DMS114 treated with DMSO at 0.1 percent for 48 hours (cell line): ENCODE data around the gene PLCL2.

Experiments
- DNase-seq: peaks from one replicate; lab custom pipeline; 2025; ENCODE audit not compliant: unreplicated experiment; lab: John Stamatoyannopoulos, UW

The PLCL2 gene

DNA sequence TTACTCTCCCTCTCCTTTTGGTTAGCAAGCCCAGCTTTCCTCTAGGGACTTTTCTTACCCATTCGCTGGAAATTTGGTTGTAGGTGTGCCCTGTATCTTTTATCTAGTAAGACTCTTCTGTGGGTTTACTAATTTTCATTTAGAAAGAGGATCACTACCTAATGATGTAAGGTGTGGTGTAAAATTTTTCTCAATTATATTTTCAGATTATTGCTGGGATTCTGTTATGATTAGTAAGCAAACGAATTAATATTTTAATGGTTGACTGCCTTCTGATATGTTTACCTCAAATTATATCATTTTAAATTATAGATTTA is 28.5 kb downstream of the PLCL2 start:
- no peak for DNase-seq

DNA sequence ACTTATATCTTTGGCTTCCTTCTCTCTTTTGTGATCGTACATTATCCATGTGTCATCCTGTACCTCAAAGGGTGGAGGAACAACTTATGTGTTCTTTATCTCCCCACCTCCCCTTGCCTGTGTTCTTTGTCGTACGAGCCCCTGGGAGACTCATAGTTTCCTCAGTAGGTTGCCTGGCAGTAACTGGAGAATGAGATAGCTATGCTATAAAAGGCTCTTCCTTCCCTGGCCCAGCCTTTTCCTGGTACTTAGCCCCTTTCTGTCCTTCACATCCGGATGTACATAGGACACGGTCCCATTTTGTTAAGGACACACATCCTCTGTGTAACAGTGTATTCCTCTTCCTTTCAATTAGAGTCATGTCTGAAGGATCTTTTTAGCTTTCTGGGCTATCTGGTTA is 32.1 kb downstream of the PLCL2 start:
- DNase-seq: no peak

GRCh38 chr3:16917256-16917935 is 32.6 kb downstream of the PLCL2 start:
- DNase-seq: no peak

- no peak for DNase-seq
These were observed 33.4 kb downstream of the PLCL2 start for GRCh38 chr3:16917980-16918682.

DNA sequence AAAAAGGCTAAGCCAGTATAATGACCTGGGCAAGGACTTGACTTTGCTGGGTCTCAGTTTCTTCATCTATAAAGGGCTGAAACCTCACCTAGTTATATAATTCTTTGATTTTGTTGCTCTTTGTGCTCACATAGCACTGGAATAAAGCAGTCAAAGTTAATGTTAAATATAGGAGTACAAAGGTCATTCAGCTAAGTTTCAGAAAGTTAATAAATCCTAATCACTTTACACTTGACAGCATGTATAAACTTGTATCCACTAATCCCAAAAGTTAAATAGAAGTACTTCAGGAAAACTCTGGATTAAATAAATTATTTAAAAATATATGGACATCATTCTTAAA is 33.9 kb downstream of the PLCL2 start:
- DNase-seq: no peak

DNA sequence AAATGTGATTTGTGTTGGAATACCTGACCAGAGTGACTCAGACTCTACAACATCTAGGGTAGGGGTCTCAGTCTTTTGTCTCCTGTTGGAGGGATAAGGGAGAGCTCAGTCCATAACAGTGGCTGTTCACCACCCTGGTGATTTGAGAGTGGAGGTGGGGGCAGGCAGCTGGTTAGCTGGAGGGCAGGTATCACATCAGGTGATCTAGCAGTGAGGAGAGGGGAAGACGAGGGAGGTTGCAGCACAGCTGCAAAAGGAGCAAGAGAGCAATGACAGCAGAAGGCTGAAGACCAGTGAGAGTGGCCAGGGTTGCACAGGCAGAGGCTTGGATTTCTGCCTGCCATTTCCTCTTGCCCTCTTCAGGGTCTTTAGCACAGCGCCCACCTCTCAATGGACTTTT is 38.4 kb downstream of the PLCL2 start:
- DNase-seq: no peak

DNA sequence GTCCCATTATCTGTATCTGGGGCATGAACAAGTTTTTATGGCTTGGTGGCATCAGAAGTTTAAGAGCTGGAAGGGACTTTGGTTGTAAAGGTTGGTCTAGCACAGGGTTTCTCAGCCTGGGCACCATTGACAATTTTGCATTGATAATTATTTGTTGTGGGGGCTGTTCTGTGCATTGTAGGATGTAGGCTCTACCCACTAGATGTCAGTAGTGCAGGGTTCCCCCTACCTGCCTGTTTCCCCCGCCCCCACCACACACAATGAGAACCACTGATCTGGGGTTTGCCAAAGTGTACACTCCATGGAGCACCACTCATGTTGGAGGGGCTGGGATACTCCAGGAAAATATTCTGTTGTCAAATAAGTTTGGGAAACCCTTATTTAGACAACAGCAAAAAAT is 42.7 kb downstream of the PLCL2 start:
- no peak for DNase-seq

DNA sequence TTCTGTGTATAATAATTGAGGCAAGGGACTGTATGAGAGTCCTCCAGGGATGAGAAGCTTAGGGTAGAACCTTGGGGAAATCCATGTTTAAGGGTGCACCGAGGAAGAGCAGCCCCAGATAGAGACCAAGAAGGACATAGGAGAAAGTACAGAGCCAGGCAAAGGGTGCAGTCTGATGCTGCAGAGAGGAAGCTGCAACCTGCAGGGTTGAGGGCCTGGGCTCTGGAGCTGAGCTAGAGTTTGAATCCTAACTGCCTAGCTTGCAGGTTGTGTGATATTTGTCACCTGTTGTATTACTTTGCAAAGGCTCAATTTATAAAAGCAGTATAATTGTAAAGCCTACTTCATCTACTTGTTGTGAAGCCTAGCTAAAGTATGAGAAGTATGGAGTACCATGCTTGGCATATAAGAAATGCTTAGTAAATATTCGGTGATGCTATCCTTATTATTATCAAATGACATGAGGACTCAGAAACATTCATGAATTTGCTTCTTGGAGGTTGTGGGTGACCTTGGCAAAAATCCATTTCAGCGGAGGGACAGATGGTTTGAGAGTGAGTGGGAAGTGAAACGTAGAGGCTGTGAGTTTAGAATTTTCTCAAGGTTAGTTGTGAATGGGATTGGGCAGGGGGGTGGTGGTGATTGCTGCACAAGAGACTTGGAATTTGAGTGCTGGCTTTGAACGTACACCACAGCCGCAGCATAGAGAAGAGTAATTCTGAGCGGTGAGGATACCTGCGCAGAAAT is 43.8 kb downstream of the PLCL2 start:
- no peak for DNase-seq

GRCh38 chr3:16929311-16929710 is 44.6 kb downstream of the PLCL2 start:
- no peak for DNase-seq

GRCh38 chr3:16932877-16933276 is 48.1 kb downstream of the PLCL2 start:
- no peak for DNase-seq

GRCh38 chr3:16935781-16936180 is 51.0 kb downstream of the PLCL2 start:
- no peak for DNase-seq

GRCh38 chr3:16936233-16936632 is 51.5 kb downstream of the PLCL2 start:
- DNase-seq: no peak

DNA sequence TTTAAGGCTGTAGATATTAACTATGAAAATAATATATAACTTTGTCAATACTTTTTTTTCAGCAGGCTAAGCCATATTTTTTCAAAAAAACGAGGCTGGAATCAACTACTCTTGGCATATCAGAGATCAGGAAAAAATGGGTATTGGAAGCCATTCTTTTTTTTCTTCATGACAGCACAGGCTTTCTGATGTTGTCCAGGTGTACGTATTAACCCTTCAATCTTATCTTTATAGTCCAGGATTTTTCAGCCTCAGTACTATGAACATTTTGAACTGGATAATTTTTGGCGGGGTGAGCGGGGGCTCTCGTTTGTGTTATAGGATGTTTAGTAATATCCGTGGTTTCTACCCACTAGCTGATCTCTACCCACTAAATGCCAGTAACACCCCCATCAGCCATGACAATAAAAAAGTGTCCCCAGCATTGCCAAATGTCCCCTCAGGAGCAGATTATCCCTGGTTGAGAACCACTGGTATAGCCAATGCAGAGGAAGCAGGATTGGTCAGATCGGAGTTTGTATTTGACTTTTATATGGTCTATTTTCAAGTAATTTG is 52.0 kb downstream of the PLCL2 start:
- DNase-seq: no peak

DNA sequence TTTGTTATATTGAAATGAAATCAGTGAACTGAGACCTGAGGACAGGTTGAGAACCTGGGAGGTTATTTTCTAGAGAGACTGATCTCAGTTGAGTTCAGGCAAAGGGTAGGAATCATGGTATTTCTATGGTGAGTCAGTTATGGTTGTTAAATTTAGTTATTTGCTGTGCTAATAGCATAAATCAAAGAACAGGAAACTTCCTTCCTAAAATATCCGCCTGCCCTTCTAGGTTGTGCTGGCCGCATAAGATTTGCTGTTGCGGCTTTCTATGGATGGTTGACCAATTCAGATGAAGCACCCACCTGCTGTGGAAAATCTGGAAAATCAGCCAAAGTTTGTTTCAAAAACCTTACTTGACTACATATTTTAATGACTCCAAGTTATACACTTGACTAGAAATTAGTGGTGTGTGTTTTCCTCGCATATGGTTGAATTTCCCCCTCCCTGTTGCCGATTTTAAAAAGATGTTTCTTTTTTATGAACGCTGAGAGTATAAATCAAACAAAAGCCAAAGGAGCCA is 52.6 kb downstream of the PLCL2 start:
- no peak for DNase-seq

DNA sequence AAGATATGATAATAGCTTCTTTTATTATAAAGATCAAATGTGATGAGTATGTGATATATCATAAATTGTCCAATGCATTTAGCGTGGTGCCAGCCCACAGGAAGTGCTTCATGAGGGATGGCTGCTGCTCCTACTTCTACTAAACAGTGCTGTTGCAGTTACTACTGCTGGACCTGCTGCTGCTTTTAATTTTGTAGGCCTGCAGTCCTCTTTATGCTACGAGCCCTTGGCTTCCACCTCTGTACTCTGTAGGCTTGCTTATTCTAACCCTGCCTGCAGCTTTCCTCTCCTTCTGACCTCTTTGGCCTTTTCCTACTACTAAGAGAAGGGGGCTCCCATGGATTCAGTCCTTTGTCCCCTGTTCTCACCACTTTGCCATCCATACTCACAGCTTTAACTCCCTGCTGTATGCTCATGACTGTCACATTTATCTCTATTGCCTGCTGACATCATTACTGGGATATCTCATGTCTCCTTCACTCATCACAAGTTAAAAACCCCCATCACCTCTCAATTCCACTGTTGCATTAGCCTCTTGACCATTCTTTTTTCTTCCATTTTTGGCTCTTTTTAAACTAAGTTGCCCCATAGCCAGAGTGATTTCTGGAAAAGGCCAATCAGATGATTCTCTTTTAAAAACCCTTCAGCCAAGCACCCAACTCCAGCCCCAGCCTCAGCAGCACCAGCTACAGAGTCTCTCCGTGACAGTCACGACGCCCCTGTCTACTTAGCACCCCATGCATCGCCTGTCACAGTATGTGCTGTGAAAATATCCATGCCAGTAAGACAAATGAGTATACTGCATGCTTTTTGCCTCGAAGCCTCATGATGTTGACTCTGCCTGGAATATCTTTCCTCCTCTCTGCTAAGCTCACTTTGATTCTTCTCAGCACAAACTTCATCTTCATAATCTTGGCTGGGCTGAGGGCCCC is 56.3 kb downstream of the PLCL2 start:
- no peak for DNase-seq

DNA sequence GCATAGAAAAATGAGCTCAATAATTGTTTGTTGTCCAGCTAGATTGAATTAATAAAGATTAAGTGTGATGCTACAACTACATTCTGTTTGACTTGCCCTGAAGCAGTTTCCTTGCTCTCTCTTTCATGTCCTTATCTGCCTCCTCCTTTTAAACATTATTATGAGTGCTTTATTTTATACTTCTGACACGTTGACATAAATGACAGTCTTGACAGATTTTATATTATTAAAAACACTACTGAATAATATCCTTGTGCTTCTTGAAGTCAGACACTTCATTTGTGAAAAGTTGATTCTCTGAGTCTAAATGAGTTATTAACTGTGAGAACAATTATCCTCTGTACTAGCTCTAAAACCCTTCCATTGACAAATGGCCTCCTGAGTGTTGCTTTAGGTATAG is 58.2 kb downstream of the PLCL2 start:
- DNase-seq: no peak

- DNase-seq: no peak
These were observed 59.1 kb downstream of the PLCL2 start for GRCh38 chr3:16943857-16944256.

DNA sequence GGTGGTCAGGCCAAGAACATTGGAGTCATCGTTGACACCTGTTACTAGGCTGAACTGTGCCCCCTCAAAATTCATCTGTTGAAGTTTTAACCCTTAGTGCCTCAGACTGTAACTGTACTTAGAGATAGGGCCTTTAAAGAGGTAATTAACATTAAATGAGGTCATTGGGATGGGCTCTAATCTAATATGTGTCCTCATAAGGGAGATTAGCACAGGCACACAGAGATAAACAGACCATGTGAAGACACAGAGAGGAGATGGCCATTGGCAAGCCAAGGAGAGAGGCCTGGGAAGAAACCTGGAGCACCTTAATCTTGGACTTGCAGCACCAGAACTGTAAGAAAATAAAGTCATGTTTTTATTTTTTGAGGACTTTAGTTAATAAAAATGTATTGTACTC is 59.6 kb downstream of the PLCL2 start:
- DNase-seq: no peak

- no peak for DNase-seq
These were observed 60.6 kb downstream of the PLCL2 start for GRCh38 chr3:16945330-16945729.

- no peak for DNase-seq
These were observed 65.5 kb downstream of the PLCL2 start for GRCh38 chr3:16950282-16950681.

DNA sequence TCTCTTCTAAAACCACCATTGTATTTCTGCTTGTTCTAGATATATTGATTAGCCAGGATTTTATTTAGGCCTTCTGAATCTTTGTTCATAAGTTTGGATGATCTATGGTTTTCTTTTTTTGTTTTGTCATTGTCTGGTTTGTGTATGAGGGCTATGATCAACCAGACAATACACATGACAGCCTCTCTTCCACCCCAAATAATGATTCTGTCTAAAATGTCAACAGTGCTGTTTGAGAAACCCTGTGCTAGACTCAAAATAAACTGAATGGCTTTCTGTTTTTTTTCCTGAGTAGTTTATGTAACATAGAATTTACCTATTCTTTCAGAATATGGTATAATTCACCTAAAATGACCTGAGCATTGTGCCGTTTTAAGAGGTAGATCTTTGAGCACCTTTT is 66.1 kb downstream of the PLCL2 start:
- DNase-seq: no peak
